ENCODE results near the gene PROM2. TPM values are rescaled to one million over a fixed set of nuclear protein-coding genes. Genes with fewer than 3 reads are reported as not detected.

PROM2 gene
- total and polyA plus RNA-seq, 10 of the 15 experiments (the other 5 are each of a cell fraction or from before 2014, with no cell fraction given), result 0.01 to 0.04 TPM; not detected in 8

- H3K4me3 ChIP-seq, result no peak overlapping the region
- no peaks in the 10 kb centered on the region for H4K20me1 ChIP-seq (ENCODE audit: control insufficient read depth, insufficient read depth)
- ChIA-PET POLR2A (no interaction called here), RAD21 (ENCODE audit: unreplicated experiment) (no interaction called here), SMC1A (ENCODE audit: uncharacterized antibody, unreplicated experiment) (no interaction called here), CTCF (no interaction called here)
- H3K9me3 ChIP-seq (replicated peaks; ENCODE audit: control insufficient read depth, insufficient read depth, low read length), result no peaks in the 10 kb centered on the region
- in situ Hi-C loops (cut with MboI), result no loop called here
- WGBS (ENCODE audit: insufficient coverage, insufficient replicate concordance, low lambda C conversion rate, missing lambda C conversion rate), result 38% methylated on average over 11 of the region's 11 CpGs
- TF ChIP-seq NRF1 (conservative IDR thresholded peaks at IDR 0.05; ENCODE audit: low read depth, low read length) (no peak), ZBTB33 (IDR thresholded peaks at IDR 0.05) (no peak), IRF4 (IDR thresholded peaks at IDR 0.05; ENCODE audit: low read depth, low read length) (no peak), ZNF24 (IDR thresholded peaks at IDR 0.05) (no peak), NFXL1 (IDR thresholded peaks at IDR 0.05; ENCODE audit: borderline replicate concordance) (no peak), STAT3 (IDR thresholded peaks at IDR 0.05; ENCODE audit: low read depth, low read length) (no peak), NFYA (IDR thresholded peaks at IDR 0.05; ENCODE audit: borderline replicate concordance, low read depth, low read length) (no peak), PML (IDR thresholded peaks at IDR 0.05; ENCODE audit: low read length) (no peak), EGR1 (IDR thresholded peaks at IDR 0.05; ENCODE audit: borderline replicate concordance in 1 of 2, low read depth in 2 of 2, low read length in 2 of 2) (no peak), NR2C1 (IDR thresholded peaks at IDR 0.05) (no peak)
- H3K9ac ChIP-seq (ENCODE audit: control insufficient read depth, insufficient read depth, low read length), result no peak overlapping the region
- H3K79me2 ChIP-seq (ENCODE audit: control insufficient read depth, insufficient read depth, low read length), result no peaks in the 10 kb centered on the region
- no peak overlapping the region for H3K4me2 ChIP-seq (ENCODE audit: control insufficient read depth, insufficient read depth)
- no peaks in the 10 kb centered on the region for H3K4me1 ChIP-seq (ENCODE audit: control insufficient read depth, insufficient read depth, low read length)
- FAIRE-seq (no peak), ATAC-seq (no peak), DNase-seq (ENCODE audit: low read depth, low spot score) (no peak)
- H2AFZ ChIP-seq (ENCODE audit: control insufficient read depth, low read depth, low read length), result no peak overlapping the region
- no peaks in the 10 kb centered on the region for H3K27me3 ChIP-seq (replicated peaks in 1 of 2; ENCODE audit: control insufficient read depth in 2 of 2, insufficient read depth in 2 of 2, low read length in 1 of 2)
- no peak overlapping the region for H3K27ac ChIP-seq (ENCODE audit: control insufficient read depth, insufficient read depth)
- BruUV-seq (replicated peaks), result no TSS peak
- intact Hi-C loops (cut with micrococcal nuclease; ENCODE audit: unreplicated experiment), result no loop called here
- no peaks in the 10 kb centered on the region for H3K36me3 ChIP-seq (ENCODE audit: control insufficient read depth in 2 of 2, insufficient read depth in 2 of 2, low read length in 1 of 2)
Measured at GRCh38 chr2:95273566-95274290, 521 bp upstream of the PROM2 start.
